ENCODE measurements around the gene PLK2. TPM values are rescaled to one million over a fixed set of nuclear protein-coding genes. Genes with fewer than 3 reads are reported as not detected.

Gene PLK2
- total and polyA plus RNA-seq, 2 of the 4 experiments (the other 2 are of a cell fraction) = 129 to 337 TPM

- H3K4me1 ChIP-seq (ENCODE audit: control insufficient read depth, insufficient read depth, low read length) = peaks cover 4% of the 10 kb centered on the region; the same call in 1 of the 2 replicates
- H2BK5ac ChIP-seq (ENCODE audit: low read depth, low read length, poor library complexity, severe bottlenecking) = peak overlapping the region; percentile 20
- no peak overlapping the region for H4K5ac ChIP-seq (ENCODE audit: low read depth, low read length)
- no CpG with 5 or more reads among the region's 2 CpGs for WGBS, 2 experiments (ENCODE audit: extremely low coverage in 2 of 2, insufficient read length in 1 of 2)
- no peaks in the 10 kb centered on the region for H3K36me3 ChIP-seq (ENCODE audit: control insufficient read depth, insufficient read depth, low read length)
- in situ Hi-C loops (cut with MboI; ENCODE audit: low sequenced_read_pairs) (no loop called here), dilution Hi-C loops (cut with HindIII; ENCODE audit: low sequenced_read_pairs, unreplicated experiment) (no loop called here), intact Hi-C loops (cut with micrococcal nuclease) (no loop called here)
- DNase-seq (no peak), ATAC-seq (ENCODE audit: low read depth) (no peak)
- ChIA-PET POLR2A (ENCODE audit: unreplicated experiment) (no interaction called here), CTCF (no interaction called here)
- H4K91ac ChIP-seq (ENCODE audit: insufficient read depth, low read depth, low read length) = no peak overlapping the region
- no peak overlapping the region for H3K4me2 ChIP-seq (ENCODE audit: low read depth, low read length)
- no peak overlapping the region for H3K9ac ChIP-seq (ENCODE audit: low read depth, low read length)
- no peaks in the 10 kb centered on the region for H4K20me1 ChIP-seq (ENCODE audit: insufficient read depth, low read length)
- no peaks in the 10 kb centered on the region for H3K79me1 ChIP-seq (ENCODE audit: low read depth in 1 of 2, low read length in 2 of 2)
- no peak overlapping the region for H3K23ac ChIP-seq (ENCODE audit: low read depth, low read length)
- no peak overlapping the region for H3K4me3 ChIP-seq (ENCODE audit: insufficient read depth, low read depth, low read length)
- H3K9me3 ChIP-seq (ENCODE audit: control insufficient read depth, insufficient read depth, low read length) = no peaks in the 10 kb centered on the region
- no TSS peak for BruUV-seq (replicated peaks)
- no peak for TF ChIP-seq BHLHE40 (IDR thresholded peaks at IDR 0.05; ENCODE audit: low read depth, low read length)
- no peak for TF ChIP-seq CEBPB (IDR thresholded peaks at IDR 0.05; ENCODE audit: low read depth, low read length)
- no peak for TF ChIP-seq USF2 (IDR thresholded peaks at IDR 0.05; ENCODE audit: low read depth, low read length)
- TF ChIP-seq RFX5 (IDR thresholded peaks at IDR 0.05; ENCODE audit: low read depth, low read length) = no peak
- no peak for TF ChIP-seq SMC3 (IDR thresholded peaks at IDR 0.05; ENCODE audit: low read depth, low read length)
- no peak for TF ChIP-seq ELK1 (IDR thresholded peaks at IDR 0.05; ENCODE audit: borderline replicate concordance, low read depth, low read length)
- no peak for TF ChIP-seq RCOR1 (IDR thresholded peaks at IDR 0.05; ENCODE audit: insufficient replicate concordance, low read length)
- TF ChIP-seq MAZ (IDR thresholded peaks at IDR 0.05; ENCODE audit: borderline replicate concordance, low read depth, low read length) = no peak
- TF ChIP-seq MXI1 (IDR thresholded peaks at IDR 0.05; ENCODE audit: borderline replicate concordance, low read depth, low read length) = no peak
- H2BK120ac ChIP-seq (ENCODE audit: low read depth, low read length) = no peak overlapping the region
- no peak overlapping the region for H3K56ac ChIP-seq (ENCODE audit: extremely low read depth, insufficient read depth, low read length)
- no peak overlapping the region for H3K14ac ChIP-seq (replicated peaks; ENCODE audit: low read depth, low read length)
- H2AK5ac ChIP-seq (ENCODE audit: low read depth, low read length) = no peak overlapping the region
- H3K4ac ChIP-seq (ENCODE audit: low read depth, low read length) = peak overlapping the region; percentile 2; the same call in 1 of the 2 replicates
- H4K8ac ChIP-seq (ENCODE audit: low read depth in 2 of 2, low read length in 2 of 2) = no peak overlapping the region
- H3K27ac ChIP-seq (ENCODE audit: insufficient read depth, low read length) = no peak overlapping the region
- H2AK9ac ChIP-seq (replicated peaks; ENCODE audit: low read depth, low read length, poor library complexity) = no peak overlapping the region
- H2AFZ ChIP-seq (replicated peaks; ENCODE audit: low read length, poor library complexity) = no peak overlapping the region
- H3K18ac ChIP-seq (ENCODE audit: low read depth, low read length) = no peak overlapping the region
- H3K27me3 ChIP-seq (ENCODE audit: control insufficient read depth, insufficient read depth, low read length) = no peaks in the 10 kb centered on the region
- H3K9me1 ChIP-seq (ENCODE audit: insufficient read depth, low read length) = peaks cover 4% of the 10 kb centered on the region
- no peak overlapping the region; the same call in 2 of the 3 replicates for H2BK15ac ChIP-seq (ENCODE audit: low read depth, low read length)
- peak overlapping the region; percentile 72 for H2BK20ac ChIP-seq (ENCODE audit: low read depth, low read length)
Observed at GRCh38 chr5:58406394-58406793, 53.5 kb downstream of the PLK2 start.

All from IMR-90 (cell line).